Erythroblast (primary cell): ENCODE data around the gene RNF4.
"Not testable (repeated sequence)": the region's sequence is repeated elsewhere in the genome, so short reads cannot be mapped to it uniquely, and the experiment has no call there.

Experiments
- DNase-seq, 2 experiments: peaks; one replicate each; lab custom pipeline; 2025; lab: John Stamatoyannopoulos, UW
- GATA1 ChIP-seq: IDR thresholded peaks from 2 replicates; pipeline ENCODE4 v1.6.1; 2011; ENCODE audit warnings: low read depth, mild to moderate bottlenecking, control low read depth, low read length, moderate library complexity
- POLR2A ChIP-seq: IDR thresholded peaks from 2 replicates; pipeline ENCODE4 v1.6.1; 2011; ENCODE audit warnings: mild to moderate bottlenecking, low read length

Gene RNF4

GRCh38 chr4:2468456-2469191 is at the start of gene RNF4:
TSS of gene RNF4 (plus strand) at chr4:2469106. CDS start at chr4:2490494, 21,388 bp downstream.
- DNase-seq, result peak; percentile 98
- TF ChIP-seq POLR2A, result peak; percentile 89
- no peak for TF ChIP-seq GATA1

GRCh38 chr4:2419814-2420213 is 49.1 kb upstream of the RNF4 start:
- DNase-seq, result peak; percentile 13 to 23
- no peak for TF ChIP-seq POLR2A
- no peak for TF ChIP-seq GATA1

GRCh38 chr4:2421928-2422327 is 47.0 kb upstream of the RNF4 start:
- no peak for DNase-seq
- TF ChIP-seq GATA1, result no peak

GRCh38 chr4:2423066-2423465 is 45.8 kb upstream of the RNF4 start:
- TF ChIP-seq GATA1 (no peak), POLR2A (no peak)
- no peak for DNase-seq

- no peak for TF ChIP-seq GATA1
- no peak for TF ChIP-seq POLR2A
- DNase-seq, result no peak
Measured at GRCh38 chr4:2423695-2424094, 45.2 kb upstream of the RNF4 start.

DNA sequence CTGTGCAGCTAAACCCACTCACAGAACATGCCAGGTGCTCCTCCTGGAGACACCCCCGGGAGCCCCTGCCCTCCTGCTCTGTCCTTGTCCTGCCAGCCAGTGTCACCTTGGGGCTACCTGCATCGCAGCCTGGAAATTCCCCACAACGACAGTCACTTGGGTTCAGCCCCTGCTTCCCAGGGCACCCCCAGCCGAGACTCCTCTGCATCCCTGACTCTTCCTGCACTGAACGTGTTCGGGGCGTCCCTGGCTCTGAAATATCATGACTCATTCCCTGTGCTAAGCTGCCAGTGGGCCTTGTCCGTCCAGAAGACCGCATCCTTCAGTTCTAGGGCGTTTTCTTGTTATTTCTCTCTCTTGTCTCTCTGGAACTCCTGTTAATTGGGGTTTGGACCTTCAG is 44.3 kb upstream of the RNF4 start:
- DNase-seq, result no peak

DNA sequence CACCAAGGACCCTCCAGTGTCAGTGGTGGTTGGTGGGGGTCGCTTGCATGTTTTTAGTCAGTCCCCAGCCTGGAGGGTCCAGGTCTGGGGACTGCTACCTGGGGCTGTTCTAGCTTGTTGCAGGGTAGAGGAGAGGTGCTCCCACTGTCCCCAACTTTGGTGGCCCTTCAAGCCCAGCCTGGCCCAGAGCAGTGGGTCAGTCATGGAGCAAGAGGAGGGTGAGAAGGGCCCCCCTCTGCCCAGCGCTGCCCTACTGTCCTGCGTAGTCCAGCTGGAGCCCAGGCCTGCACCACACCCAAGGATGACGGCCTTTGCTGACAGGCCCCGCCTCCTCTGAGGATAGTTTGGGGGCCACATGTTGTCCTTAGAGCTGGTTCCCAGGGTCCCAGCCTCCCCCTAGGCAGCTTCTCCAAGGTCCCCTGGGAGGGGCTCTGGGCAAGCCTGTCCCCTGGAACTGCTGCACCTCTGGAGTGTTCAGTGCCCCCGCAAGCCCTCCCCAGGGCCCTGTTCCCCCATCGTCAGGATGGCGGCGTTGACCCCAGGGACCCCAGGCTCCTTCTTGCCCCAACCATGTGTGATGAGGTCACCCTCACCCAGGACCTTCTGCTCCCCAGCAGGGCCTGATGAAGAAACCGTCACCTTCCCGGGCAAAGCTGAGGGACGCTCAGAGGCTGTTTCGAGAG is 43.4 kb upstream of the RNF4 start:
- TF ChIP-seq GATA1 (no peak), POLR2A (no peak)
- no peak for DNase-seq

More for the DNA sequence above, 44.3 kb upstream of the RNF4 start:
- TF ChIP-seq GATA1 (no peak), POLR2A (no peak)

- TF ChIP-seq GATA1 (no peak), POLR2A (no peak)
- DNase-seq, result no peak
Measured at GRCh38 chr4:2426069-2426397, 42.9 kb upstream of the RNF4 start.

DNA sequence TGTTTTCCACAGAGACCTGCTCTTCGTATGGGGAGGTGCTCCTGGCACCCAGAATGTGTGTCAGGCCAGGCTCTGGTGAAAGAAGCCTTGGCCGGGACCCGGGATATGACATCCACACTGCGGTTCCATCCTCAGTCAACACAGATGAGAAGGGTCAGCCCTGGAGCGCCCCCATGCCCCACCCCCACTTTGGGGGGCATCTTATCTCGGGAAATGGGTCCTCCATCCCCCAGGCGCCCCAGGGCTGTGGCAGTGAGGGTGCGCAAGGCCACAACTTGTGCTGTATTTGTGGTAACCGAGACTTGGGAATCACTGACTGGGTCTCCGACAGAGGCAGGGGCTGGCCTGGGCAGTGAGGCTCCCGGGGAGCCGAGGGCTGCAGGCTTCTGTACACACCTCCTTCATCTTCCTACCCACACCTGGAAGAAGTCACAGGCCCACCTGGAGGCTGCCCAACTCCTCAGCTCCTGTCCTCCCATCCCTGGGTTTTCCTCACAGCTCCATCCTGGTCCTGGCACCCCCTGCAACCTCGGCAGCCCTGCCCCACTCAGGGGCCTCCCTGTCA is 42.1 kb upstream of the RNF4 start:
- no peak for TF ChIP-seq GATA1
- no peak for TF ChIP-seq POLR2A

DNA sequence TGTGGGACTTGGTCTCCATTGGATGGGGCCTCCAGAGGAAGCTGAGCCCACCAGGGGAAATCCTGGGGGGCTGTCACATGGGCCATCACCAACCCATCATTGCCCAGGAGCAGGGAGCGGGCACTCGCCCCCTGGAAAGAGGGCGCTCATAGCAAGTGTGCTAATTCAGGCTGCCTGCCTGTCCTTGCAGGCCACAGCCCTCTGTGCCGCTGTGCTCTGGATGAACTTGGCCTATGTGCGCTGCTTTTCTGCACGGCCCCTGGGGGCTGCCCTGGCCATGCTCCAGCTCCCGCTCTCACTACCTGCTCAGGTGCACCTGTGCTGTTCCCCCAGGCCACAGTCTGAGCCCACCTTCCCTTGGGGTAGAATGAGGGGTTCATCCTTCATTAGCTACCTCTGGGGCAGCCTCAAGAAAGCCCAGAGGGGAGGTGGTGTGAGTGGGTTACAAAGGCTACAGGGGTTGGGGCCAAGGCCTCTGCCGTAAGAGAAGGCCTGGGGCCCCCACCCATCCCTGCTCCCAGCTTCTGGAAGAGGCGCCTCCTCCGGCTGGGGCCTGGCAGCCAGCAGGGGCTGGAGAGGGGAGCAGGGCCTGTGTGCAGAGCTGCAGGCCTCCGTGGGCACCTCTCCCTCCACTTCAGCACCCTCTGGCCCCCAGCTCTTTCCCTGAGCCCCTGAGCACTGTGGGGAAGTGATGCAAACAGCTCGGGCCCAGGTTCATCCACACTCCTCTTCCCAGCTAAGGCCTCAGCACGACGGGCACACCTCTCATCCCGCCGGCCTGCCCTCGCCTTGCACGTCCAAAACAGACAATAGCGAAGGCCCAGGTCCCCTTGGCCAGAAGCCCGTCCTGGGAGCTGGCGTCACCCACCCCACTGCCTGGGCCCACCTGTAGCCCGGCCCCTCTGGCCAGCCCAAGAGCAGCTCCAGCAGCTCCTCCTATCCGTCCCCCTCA is 41.2 kb upstream of the RNF4 start:
- no peak for TF ChIP-seq POLR2A
- TF ChIP-seq GATA1, result no peak
- no peak for DNase-seq

More for the DNA sequence above, 42.1 kb upstream of the RNF4 start:
- no peak for DNase-seq

DNA sequence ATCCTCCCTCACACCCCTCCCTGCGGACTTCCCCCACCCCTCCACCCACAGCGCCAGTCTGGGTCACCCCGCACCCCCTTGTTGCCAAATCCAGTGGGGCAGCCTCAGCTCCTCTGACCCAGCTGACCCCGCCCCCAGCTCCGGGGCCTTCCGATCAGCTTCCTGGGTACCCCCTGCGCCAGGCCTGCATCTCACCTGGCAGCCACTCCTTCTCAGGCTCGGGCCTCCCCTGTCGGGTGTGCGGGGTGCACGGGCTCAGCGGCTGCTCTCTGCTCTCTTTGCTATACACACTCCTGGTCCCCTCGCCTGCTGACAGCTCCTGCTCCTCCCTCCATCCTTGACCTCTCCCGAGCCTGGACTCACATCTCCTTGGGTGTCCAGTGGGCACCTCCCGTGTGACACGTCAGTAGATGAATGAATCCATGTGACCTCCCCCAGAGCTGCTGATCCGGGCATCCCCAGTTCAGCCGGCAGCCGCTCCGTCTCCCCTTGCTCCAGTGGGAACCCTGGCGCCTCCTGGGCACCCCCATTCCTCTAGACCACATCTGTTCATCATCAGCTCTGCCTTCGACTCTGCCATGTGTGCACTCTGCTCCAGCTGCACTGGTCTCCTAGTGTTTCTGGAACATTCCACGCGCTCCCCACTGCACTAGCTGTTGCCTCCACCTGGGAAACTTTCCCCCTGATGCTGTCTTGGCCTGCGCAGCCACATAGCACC is 40.3 kb upstream of the RNF4 start:
- TF ChIP-seq GATA1 (no peak), POLR2A (no peak)
- no peak for DNase-seq

DNA sequence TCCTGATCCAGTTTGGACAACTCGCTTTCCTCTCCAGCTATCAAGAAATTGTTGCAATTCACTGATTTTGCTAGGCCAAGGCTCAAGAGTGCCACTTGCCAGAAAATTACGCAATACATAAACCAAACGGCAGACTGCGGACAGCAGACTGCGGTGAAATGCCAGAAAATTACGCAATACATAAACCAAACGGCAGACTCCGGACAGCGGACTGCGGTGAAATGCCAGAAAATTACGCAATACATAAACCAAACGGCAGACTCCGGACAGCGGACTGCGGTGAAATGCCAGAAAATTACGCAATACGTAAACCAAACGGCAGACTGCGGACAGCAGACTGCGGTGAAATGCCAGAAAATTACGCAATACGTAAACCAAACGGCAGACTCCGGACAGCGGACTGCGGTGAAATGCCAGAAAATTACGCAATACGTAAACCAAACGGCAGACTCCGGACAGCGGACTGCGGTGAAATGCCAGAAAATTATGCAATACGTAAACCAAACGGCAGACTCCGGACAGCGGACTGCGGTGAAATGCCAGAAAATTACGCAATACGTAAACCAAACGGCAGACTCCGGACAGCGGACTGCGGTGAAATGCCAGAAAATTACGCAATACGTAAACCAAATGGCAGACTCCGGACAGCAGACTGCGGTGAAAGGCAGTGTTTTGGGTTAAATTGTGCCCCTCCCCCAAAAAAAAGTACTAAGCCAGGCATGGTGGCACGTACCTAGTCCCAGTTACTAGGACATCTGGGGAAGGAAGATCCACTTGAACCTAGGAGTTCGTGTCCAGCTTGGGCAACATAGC is 38.8 kb upstream of the RNF4 start:
- DNase-seq, result not testable (repeated sequence)

DNA sequence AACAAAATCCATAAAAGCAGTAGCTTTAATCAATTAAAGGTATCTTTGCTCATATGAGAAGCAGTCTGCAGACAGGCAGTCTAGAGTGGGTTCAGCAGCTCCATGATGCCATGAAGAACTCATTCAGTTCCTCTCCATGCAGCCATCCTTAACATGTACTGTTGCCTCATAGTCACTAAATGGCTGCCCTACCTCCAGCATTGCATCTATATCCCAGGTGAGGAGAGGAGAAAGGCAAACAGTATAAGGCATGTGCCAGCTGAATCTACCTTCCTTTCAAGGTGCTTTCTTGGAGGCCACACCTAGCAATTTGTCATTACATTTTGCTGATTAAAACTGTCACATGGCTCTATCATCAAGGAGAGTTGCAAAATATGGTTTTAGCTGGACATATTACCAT is 36.9 kb upstream of the RNF4 start:
- no peak for DNase-seq
- TF ChIP-seq GATA1, result no peak
- TF ChIP-seq POLR2A, result no peak
